Measurements from ENCODE around the gene GAB2.
"Not testable (repeated sequence)": the region's sequence is repeated elsewhere in the genome, so short reads cannot be mapped to it uniquely, and the experiment has no call there.

Gene GAB2

GRCh38 chr11:78359921-78360320, 57.7 kb downstream of the GAB2 start:
- Mint-ChIP-seq H3K4me1 (no peaks in the 10 kb centered on the region), H3K27ac (no peak overlapping the region), H3K4me3 (no peak overlapping the region), H3K27me3 (ENCODE audit: low read depth, poor library complexity) (no peaks in the 10 kb centered on the region), H3K9me3 (peaks cover 12% of the 10 kb centered on the region), H3K36me3 (ENCODE audit: low read depth) (peaks cover 10% of the 10 kb centered on the region)
- no peak for TF ChIP-seq CTCF (IDR thresholded peaks at IDR 0.05)
- DNase-seq, result no peak

- not testable (repeated sequence) for H3K4me1 Mint-ChIP-seq; H3K4me3 Mint-ChIP-seq; H3K27ac Mint-ChIP-seq; H3K27me3 Mint-ChIP-seq (ENCODE audit: low read depth, poor library complexity); H3K36me3 Mint-ChIP-seq (ENCODE audit: low read depth); DNase-seq
- peaks cover 12% of the 10 kb centered on the region for H3K9me3 Mint-ChIP-seq
Measured at GRCh38 chr11:78357924-78358323, 59.7 kb downstream of the GAB2 start.

- H3K4me1 Mint-ChIP-seq; H3K4me3 Mint-ChIP-seq; H3K27ac Mint-ChIP-seq; H3K36me3 Mint-ChIP-seq (ENCODE audit: low read depth); DNase-seq; H3K27me3 Mint-ChIP-seq (ENCODE audit: low read depth, poor library complexity): not testable (repeated sequence)
- peaks cover 12% of the 10 kb centered on the region for H3K9me3 Mint-ChIP-seq
Measured at GRCh38 chr11:78357425-78357824, 60.2 kb downstream of the GAB2 start.

- not testable (repeated sequence) for H3K4me1 Mint-ChIP-seq; DNase-seq; H3K4me3 Mint-ChIP-seq; H3K36me3 Mint-ChIP-seq (ENCODE audit: low read depth); H3K27ac Mint-ChIP-seq; H3K27me3 Mint-ChIP-seq (ENCODE audit: low read depth, poor library complexity)
- peaks cover 12% of the 10 kb centered on the region for H3K9me3 Mint-ChIP-seq
Measured at GRCh38 chr11:78355742-78356141, 61.9 kb downstream of the GAB2 start.

- H3K27ac Mint-ChIP-seq, result no peak overlapping the region
- H3K9me3 Mint-ChIP-seq, result peaks cover 12% of the 10 kb centered on the region
- DNase-seq, result no peak
- H3K27me3 Mint-ChIP-seq (ENCODE audit: low read depth, poor library complexity), result no peaks in the 10 kb centered on the region
- H3K4me1 Mint-ChIP-seq, result peaks cover 7% of the 10 kb centered on the region
- TF ChIP-seq CTCF (IDR thresholded peaks at IDR 0.05), result no peak
- peaks cover 10% of the 10 kb centered on the region for H3K36me3 Mint-ChIP-seq (ENCODE audit: low read depth)
- H3K4me3 Mint-ChIP-seq, result no peak overlapping the region
Measured at GRCh38 chr11:78355309-78355705, 62.3 kb downstream of the GAB2 start.

GRCh38 chr11:78354408-78355308, 63.0 kb downstream of the GAB2 start:
- TF ChIP-seq CTCF (IDR thresholded peaks at IDR 0.05), result no peak
- H3K4me1 Mint-ChIP-seq, result peaks cover 13% of the 10 kb centered on the region
- no peak overlapping the region for H3K27ac Mint-ChIP-seq
- H3K36me3 Mint-ChIP-seq (ENCODE audit: low read depth), result peaks cover 10% of the 10 kb centered on the region
- peaks cover 12% of the 10 kb centered on the region for H3K9me3 Mint-ChIP-seq
- H3K4me3 Mint-ChIP-seq, result no peak overlapping the region
- DNase-seq, result no peak
- no peaks in the 10 kb centered on the region for H3K27me3 Mint-ChIP-seq (ENCODE audit: low read depth, poor library complexity)

- Mint-ChIP-seq H3K4me3 (no peak overlapping the region), H3K4me1 (peaks cover 13% of the 10 kb centered on the region), H3K27ac (no peak overlapping the region), H3K36me3 (ENCODE audit: low read depth) (peaks cover 7% of the 10 kb centered on the region), H3K9me3 (peaks cover 7% of the 10 kb centered on the region), H3K27me3 (ENCODE audit: low read depth, poor library complexity) (peaks cover 3% of the 10 kb centered on the region)
- TF ChIP-seq CTCF (IDR thresholded peaks at IDR 0.05), result no peak
- DNase-seq, result no peak
Measured at GRCh38 chr11:78351979-78352841, 65.4 kb downstream of the GAB2 start.

All from nephron progenitor cell (in vitro differentiated cells).